Neuron (in vitro differentiated cells): Measurements from ENCODE around the gene CDH22.

Source experiments
- H2AFZ ChIP-seq: one replicate; pipeline ENCODE4 v1.6.1; 2013; ENCODE audit warnings: low read depth, mild to moderate bottlenecking, inconsistent platforms, low read length, moderate library complexity
- H3K27me3 ChIP-seq: one replicate; pipeline ENCODE4 v1.6.1; 2013; ENCODE audit warnings: low read length; ENCODE audit not compliant: insufficient read depth
- H3K36me3 ChIP-seq: one replicate; pipeline ENCODE4 v1.6.1; 2013; ENCODE audit warnings: low read length; ENCODE audit not compliant: insufficient read depth
- H3K4me1 ChIP-seq: one replicate; pipeline ENCODE4 v1.6.1; 2013; ENCODE audit warnings: low read length; ENCODE audit not compliant: insufficient read depth
- H3K4me3 ChIP-seq: 2 replicates; pipeline ENCODE4 v1.5.1; 2013; ENCODE audit warnings: mild to moderate bottlenecking, low read length, moderate library complexity
- H3K9me3 ChIP-seq: one replicate; pipeline ENCODE4 v1.6.1; 2013; ENCODE audit warnings: low read length

CDH22 gene

GRCh38 chr20:46132705-46133120, 175.6 kb downstream of the CDH22 start:
- peaks cover 18% of the 10 kb centered on the region for H3K27me3 ChIP-seq
- H2AFZ ChIP-seq = no peak overlapping the region
- H3K36me3 ChIP-seq = no peaks in the 10 kb centered on the region
- no peak overlapping the region for H3K4me3 ChIP-seq
- H3K9me3 ChIP-seq = no peaks in the 10 kb centered on the region
- H3K4me1 ChIP-seq = peaks cover 12% of the 10 kb centered on the region

- Histone ChIP-seq H3K9me3 (no peaks in the 10 kb centered on the region), H3K4me3 (no peak overlapping the region), H3K27me3 (peaks cover 20% of the 10 kb centered on the region), H3K4me1 (peaks cover 9% of the 10 kb centered on the region), H3K36me3 (no peaks in the 10 kb centered on the region), H2AFZ (no peak overlapping the region)
Observed at GRCh38 chr20:46131396-46131795, 176.9 kb downstream of the CDH22 start.

GRCh38 chr20:46130534-46130933, 177.8 kb downstream of the CDH22 start:
- Histone ChIP-seq H3K27me3 (peaks cover 20% of the 10 kb centered on the region), H3K9me3 (no peaks in the 10 kb centered on the region), H3K4me3 (no peak overlapping the region), H2AFZ (no peak overlapping the region), H3K4me1 (peaks cover under 1% of the 10 kb centered on the region), H3K36me3 (no peaks in the 10 kb centered on the region)

GRCh38 chr20:46129955-46130481, 178.3 kb downstream of the CDH22 start:
- H2AFZ ChIP-seq = no peak overlapping the region
- no peaks in the 10 kb centered on the region for H3K36me3 ChIP-seq
- H3K9me3 ChIP-seq = no peaks in the 10 kb centered on the region
- H3K4me3 ChIP-seq = no peak overlapping the region
- no peaks in the 10 kb centered on the region for H3K4me1 ChIP-seq
- peaks cover 20% of the 10 kb centered on the region for H3K27me3 ChIP-seq

- no peaks in the 10 kb centered on the region for H3K4me1 ChIP-seq
- no peaks in the 10 kb centered on the region for H3K9me3 ChIP-seq
- no peaks in the 10 kb centered on the region for H3K36me3 ChIP-seq
- H3K4me3 ChIP-seq = no peak overlapping the region
- H3K27me3 ChIP-seq = peaks cover 18% of the 10 kb centered on the region
- no peak overlapping the region for H2AFZ ChIP-seq
Observed at GRCh38 chr20:46128310-46129151, 179.8 kb downstream of the CDH22 start.

GRCh38 chr20:46127396-46128010, 180.8 kb downstream of the CDH22 start:
- Histone ChIP-seq H3K9me3 (no peaks in the 10 kb centered on the region), H3K36me3 (no peaks in the 10 kb centered on the region), H3K4me3 (no peak overlapping the region), H2AFZ (no peak overlapping the region), H3K27me3 (peaks cover 25% of the 10 kb centered on the region), H3K4me1 (no peaks in the 10 kb centered on the region)

- H3K4me3 ChIP-seq = no peak overlapping the region
- no peaks in the 10 kb centered on the region for H3K4me1 ChIP-seq
- peaks cover 27% of the 10 kb centered on the region for H3K27me3 ChIP-seq
- no peaks in the 10 kb centered on the region for H3K36me3 ChIP-seq
- H2AFZ ChIP-seq = no peak overlapping the region
- no peaks in the 10 kb centered on the region for H3K9me3 ChIP-seq
Observed at GRCh38 chr20:46126440-46127056, 181.8 kb downstream of the CDH22 start.
